HG03060 (cell line): Measurements from ENCODE around the gene OR7G2.
"Not testable (repeated sequence)": the region's sequence is repeated elsewhere in the genome, so short reads cannot be mapped to it uniquely, and the experiment has no call there.

Experiments
- ATAC-seq: cut with Tn5 transposase; IDR thresholded peaks from one replicate; pipeline ENCODE4 v1.9.1; 2021; ENCODE audit warnings: low read depth, moderate number of reproducible peaks; ENCODE audit not compliant: unreplicated experiment

Gene OR7G2

GRCh38 chr19:9075064-9075949, 32.0 kb downstream of the OR7G2 start:
- no peak for ATAC-seq

DNA sequence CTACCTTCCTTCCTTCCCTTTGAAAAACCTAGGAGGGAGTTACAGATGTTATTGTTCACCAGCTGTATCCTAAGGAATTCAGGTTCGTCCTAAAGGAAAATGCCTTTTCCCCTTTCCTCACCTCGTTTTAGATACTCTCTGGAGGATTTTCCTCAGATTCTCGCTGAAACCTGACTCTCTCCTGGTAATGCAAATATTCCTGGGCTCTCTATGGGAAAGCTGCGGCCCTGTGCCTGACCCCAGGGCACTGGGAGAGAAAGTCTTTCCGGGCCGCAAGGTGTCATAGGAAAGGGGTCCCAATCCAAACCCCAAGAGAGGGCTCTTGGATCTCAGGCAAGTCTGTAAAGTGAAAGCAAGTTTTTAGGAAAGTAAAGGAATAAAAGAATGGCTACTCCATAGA, 33.5 kb downstream of the OR7G2 start:
- ATAC-seq = no peak

DNA sequence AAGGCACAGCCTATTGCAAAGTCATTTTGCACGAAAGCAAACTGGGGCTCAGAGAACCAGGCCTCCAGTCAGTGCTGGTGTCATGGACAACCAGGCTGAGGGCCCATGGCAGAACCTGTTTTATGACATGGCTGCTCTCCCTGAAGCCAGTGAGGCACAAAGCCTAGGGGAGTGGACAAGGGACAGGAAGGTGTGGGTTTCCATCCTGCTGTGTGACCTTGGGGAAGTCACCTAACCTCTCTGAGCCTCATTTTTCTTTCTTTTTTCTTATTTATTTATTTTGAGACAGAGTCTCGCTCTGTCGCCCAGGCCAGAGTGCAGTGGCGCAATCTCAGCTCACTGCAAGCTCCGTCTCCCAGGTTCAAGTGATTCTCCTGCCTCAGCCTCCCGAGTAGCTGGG, 35.6 kb downstream of the OR7G2 start:
- not testable (repeated sequence) for ATAC-seq

DNA sequence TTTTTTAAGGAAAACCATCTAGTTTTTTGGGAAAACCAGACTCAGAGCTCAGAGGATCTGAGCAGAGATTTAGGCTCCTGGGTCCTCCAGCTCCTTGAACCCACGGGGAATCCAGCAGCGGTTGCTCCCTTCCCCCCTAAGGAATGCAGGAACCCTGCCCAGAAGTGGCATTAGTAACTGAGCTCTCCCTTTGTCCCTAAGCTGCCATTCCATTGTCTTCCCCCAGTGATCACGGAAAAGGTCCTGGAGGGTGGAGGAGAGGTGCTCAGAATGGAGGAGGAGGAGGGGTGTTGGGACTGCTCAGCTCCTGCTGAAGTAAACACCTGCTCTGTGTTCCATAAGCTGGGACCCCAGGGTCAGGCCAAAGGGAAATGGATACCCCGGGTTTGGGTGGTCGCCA, 37.2 kb downstream of the OR7G2 start:
- ATAC-seq = no peak

DNA sequence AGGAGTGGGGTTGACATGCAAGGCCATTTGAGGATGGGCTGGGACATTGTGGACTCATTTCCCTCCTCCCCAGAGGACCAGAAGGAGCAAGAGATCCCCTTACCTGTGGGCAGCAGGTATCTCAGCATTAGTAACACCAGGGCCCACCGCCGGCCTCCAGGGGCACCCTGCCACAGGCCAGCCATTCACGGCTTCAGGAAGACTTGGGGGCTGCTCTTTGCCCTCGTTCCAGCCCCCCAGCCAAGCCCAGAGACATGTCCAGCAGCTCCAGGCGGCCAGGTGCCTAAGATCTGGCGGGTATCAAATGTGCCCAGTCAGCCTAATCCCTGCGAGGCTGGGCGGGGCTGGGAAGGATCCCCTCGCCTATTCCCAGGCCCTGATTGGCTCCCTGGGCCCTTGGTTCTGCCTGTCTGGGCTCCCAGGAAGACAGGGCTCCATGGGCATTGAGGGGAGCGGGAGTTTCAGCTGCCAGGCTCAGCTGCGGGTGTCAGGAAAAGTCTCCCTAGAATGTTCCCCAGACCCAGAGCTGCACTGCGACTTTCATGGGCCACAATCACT, 41.7 kb downstream of the OR7G2 start:
- no peak for ATAC-seq

DNA sequence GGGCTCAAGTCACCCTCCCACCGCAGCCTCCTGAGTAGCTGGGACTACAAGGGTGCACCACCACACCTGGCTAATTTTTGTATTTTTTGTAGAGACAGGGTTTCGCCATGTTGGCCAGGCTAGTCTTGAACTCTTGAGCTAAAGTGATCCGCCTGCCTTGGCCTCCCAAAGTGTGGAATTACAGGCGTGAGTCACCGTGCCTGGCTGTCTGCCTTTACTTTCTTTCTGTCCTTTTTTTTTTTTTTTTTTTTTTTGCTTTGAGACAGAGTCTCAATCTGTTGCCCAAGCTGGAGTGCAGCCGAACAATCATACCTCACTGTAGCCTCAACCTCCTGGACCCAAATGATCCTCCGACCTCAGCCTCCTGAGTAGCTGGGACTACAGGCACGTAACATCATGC, 45.4 kb downstream of the OR7G2 start:
- ATAC-seq = no peak

DNA sequence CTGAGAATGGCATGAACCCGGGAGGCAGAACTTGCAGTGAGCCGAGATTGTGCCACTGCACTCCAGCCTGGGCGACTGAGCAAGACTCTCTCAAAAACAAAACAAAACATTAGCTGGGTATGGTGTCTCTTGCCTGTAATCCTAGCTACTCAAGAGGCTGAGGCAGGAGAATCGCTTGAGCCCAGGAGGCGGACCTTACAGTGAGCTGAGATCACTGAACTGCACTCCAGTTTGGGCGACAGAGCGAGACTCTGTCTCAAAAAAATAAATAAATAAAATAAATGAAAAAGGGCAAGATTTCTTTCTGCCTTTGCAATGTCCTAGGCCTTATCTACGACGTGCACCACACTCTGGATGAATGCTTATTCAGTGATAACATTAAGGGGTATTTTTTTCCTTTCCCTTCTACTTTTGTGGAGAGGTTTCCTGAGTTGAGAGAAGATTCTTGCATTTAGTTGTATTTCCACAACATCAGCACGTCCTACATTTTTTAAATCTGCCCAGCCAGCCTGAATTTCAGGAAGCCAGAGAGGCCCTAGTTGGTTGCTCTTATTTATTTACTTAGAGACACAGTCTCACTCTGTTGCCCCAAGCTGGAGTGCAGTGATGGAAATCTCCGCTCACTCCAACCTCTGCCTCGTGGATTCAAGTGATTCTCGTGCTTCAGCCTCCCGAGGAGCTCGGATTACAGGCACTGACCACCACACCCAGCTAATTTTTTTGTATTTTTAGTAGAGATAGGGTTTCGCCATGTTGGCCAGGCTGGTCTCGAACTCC, 46.5 kb downstream of the OR7G2 start:
- no peak for ATAC-seq

DNA sequence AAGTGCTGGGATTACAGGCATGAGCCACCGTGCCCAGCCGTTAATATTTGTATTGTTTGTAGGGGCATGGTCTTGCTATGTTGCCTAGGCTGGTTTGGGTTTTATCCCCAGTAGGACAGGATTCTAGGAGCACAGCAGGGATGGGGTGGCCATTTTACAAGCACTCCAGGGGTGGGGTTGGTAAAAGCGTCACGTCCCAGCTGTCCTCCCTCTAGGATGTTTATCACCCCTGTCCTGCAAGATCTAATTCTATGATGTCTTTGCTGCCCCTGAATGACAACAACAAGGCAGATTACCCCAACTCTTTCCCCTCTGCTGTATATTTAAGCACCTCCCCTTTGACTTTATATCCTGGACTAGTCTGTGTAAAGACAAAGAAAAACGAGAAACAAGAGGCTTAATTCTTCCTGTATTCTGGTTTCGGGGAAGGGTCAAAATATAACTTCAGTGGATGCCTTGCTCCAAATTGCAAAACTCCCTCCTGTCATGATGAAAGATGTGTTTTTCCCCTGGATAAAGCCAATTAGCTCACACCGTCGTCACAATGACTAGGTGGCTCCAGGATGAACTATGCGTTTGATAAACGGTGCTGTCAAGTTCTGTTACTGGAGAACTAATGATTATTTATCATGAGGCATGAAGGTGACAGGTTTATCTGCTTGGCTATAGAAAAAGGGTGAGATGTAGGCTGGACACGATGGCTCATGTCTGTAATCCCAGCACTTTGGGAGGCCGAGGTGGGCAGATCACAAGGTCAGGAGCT, 48.2 kb downstream of the OR7G2 start:
- ATAC-seq = no peak

GRCh38 chr19:9057505-9058258, 49.6 kb downstream of the OR7G2 start:
- no peak for ATAC-seq

- ATAC-seq = not testable (repeated sequence)
These were observed 51.1 kb downstream of the OR7G2 start for GRCh38 chr19:9056131-9056530.

DNA sequence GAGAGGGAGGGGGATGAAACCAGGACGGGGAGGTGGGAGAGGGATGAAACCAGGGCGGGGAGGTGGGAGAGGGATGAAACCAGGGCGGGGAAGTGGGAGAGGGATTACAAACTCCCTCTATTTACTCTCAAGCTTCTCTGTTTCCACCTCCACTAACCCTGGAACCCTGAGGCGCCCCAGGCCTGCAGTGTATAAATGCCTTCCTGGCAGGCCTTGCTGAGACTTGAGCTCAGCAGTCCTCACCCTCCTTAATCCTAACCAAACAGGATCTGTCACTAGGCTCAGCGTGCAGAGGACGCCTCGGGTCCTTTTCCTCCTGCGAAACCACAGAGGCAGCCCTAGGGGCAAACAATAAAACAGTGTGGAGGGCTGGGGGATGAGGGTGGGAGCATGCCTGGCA, 52.5 kb downstream of the OR7G2 start:
- no peak for ATAC-seq

GRCh38 chr19:9054207-9054606, 53.1 kb downstream of the OR7G2 start:
- no peak for ATAC-seq

GRCh38 chr19:9053674-9054073, 53.6 kb downstream of the OR7G2 start:
- ATAC-seq = not testable (repeated sequence)

DNA sequence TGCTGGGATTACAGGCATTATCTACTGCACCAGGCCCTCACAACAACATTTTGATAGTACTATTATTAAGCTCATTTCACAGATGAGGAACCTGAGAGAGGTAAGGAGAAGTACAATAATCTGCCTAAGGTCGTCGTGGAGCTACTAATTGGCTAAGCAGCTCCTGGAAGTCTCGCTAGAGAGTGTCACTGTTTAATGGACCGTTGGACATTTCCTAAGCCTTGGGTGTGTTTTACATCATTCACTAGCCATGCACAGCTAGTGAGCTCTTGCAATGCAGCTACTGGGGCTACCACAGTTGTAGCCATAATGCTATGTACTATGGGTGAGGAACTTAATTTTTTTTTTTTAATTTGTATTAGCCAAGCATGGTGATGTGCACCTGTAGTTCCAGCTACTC, 54.4 kb downstream of the OR7G2 start:
- ATAC-seq = no peak
